Measurements from ENCODE around the gene VAC14. TPM values are rescaled to one million over a fixed set of nuclear protein-coding genes. Genes with fewer than 3 reads are reported as not detected.

Gene VAC14
- polyA plus RNA-seq, 1 experiment = 50.7 TPM

DNA sequence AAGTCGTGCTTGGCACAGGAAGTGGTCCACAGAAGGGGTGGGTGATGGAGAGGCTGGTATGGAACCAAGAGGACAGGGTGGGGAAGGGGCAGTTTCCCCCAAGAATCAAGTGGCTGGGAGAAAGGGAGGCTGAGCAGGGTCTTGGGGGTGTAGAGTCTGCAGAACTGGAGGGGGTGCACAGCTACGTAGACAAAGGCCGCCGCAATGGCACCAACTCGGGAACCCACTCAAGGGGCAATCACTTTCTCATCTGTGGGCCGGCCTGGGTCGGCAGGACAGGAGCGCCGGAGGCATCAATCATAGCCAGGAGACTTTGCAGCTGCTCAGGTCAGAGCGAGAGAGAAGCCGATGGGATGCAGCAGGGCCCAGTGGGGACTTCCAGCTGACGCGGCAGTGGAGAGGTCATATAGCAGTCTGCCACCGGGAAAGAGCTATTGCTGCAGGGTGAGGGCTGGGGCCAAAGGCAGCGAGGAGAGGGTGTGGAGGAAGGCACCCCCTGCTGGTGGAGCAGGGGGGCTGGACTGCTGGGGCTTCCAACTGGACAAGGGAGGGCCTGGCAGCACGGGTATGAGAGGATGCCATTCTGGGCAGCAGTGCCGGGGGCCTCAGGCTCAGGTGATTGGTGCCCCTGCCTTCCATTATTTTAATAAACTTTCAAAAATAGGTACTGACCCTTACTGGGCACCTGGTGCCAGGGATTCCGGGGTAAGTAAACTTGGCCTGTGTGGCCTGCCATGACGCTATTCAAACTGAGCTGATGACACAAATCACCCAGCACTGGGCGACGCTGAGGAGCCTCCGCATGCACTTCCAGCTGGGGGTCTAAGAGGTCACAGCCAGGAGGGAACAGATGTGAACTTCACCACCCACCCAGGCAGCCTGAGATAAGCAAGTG is 62.6 kb downstream of the VAC14 start:
- H3K27me3 ChIP-seq (ENCODE audit: control insufficient read depth, insufficient read depth, low read length) = no peaks in the 10 kb centered on the region
- ChIA-PET CTCF (interaction anchor here (0.7 to 3.1 kb wide), 20 partner anchors 12 to 76 kb away, joined by 3 to 32 read pairs (median 12); partner anchors contain the start of gene MTSS2), POLR2A (interaction anchor here (0.9 to 2.9 kb wide), 6 partner anchors 8 to 357 kb away, joined by 3 to 13 read pairs (median 4); no protein-coding TSS in a partner anchor)
- TF ChIP-seq CTCF (IDR thresholded peaks at IDR 0.05; ENCODE audit: insufficient read depth, low read depth, low read length) = peak; percentile 92
- no peak overlapping the region for H3K4me3 ChIP-seq (ENCODE audit: low read depth, low read length)
- peaks cover 3% of the 10 kb centered on the region; the same call in 1 of the 2 replicates for H3K36me3 ChIP-seq (ENCODE audit: control insufficient read depth, insufficient read depth, low read length)
- DNase-seq (ENCODE audit: low read depth) = no peak

DNA sequence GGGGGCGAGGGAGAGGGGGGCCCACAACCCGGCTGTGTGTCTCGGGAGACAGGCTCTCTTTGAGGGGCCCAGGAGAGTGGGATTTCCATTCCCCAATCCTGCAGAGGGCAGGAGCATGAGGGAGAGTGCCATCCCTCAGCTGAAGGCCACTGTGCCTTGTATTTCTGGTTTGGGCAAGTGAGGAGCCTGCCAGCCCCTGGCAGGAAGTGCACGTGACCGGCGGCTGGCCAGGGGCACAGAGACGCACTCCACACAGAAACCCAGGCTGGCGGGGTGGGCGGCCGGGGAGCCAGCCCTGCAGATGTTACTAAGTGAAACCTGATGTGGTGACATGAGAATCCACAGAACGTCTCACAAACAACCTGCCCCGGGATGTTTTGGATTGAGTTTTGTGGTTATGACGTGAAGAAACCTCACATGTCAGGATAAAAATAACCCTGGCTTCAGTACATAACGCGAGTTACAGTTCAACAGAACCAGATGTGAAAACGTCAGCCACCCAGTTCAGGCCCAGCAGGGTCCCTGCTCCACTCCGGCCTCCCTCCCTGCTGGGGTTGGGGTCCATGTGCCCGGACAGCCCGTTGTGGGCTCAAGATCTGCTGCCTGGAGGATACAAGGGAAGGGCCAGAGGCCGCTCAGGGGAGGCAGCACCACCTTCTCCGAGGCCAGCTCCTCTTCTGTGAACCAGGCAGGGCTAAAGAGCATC is 63.4 kb downstream of the VAC14 start:
- DNase-seq (ENCODE audit: low read depth) = peak; percentile 97
- peaks cover 3% of the 10 kb centered on the region; the same call in 1 of the 2 replicates for H3K36me3 ChIP-seq (ENCODE audit: control insufficient read depth, insufficient read depth, low read length)
- H3K27me3 ChIP-seq (ENCODE audit: control insufficient read depth, insufficient read depth, low read length) = no peaks in the 10 kb centered on the region
- TF ChIP-seq CTCF (IDR thresholded peaks at IDR 0.05; ENCODE audit: insufficient read depth, low read depth, low read length) = no peak
- POLR2A ChIA-PET = interaction anchor here (0.6 to 2.9 kb wide), 6 partner anchors 9 to 45 kb away, joined by 3 to 13 read pairs (median 4); no protein-coding TSS in a partner anchor
- H3K4me3 ChIP-seq (ENCODE audit: low read depth, low read length) = no peak overlapping the region
- CTCF ChIA-PET = interaction anchor here (0.7 to 3.1 kb wide), 20 partner anchors 12 to 76 kb away, joined by 3 to 32 read pairs (median 12); partner anchors contain the start of gene MTSS2

GRCh38 chr16:70736465-70737376 is 64.2 kb downstream of the VAC14 start:
- H3K4me3 ChIP-seq (ENCODE audit: low read depth, low read length) = no peak overlapping the region
- ChIA-PET POLR2A (interaction anchor here (0.6 to 2.9 kb wide), 4 partner anchors 10 to 35 kb away, joined by 3 to 13 read pairs (median 4); no protein-coding TSS in a partner anchor), CTCF (interaction anchor here (0.9 to 3.1 kb wide), 8 partner anchors 11 to 58 kb away, joined by 3 to 25 read pairs (median 13); no protein-coding TSS in a partner anchor)
- TF ChIP-seq CTCF (IDR thresholded peaks at IDR 0.05; ENCODE audit: insufficient read depth, low read depth, low read length) = no peak
- no peak for DNase-seq (ENCODE audit: low read depth)
- H3K36me3 ChIP-seq (ENCODE audit: control insufficient read depth, insufficient read depth, low read length) = peaks cover 3% of the 10 kb centered on the region; the same call in 1 of the 2 replicates
- H3K27me3 ChIP-seq (ENCODE audit: control insufficient read depth, insufficient read depth, low read length) = no peaks in the 10 kb centered on the region

DNA sequence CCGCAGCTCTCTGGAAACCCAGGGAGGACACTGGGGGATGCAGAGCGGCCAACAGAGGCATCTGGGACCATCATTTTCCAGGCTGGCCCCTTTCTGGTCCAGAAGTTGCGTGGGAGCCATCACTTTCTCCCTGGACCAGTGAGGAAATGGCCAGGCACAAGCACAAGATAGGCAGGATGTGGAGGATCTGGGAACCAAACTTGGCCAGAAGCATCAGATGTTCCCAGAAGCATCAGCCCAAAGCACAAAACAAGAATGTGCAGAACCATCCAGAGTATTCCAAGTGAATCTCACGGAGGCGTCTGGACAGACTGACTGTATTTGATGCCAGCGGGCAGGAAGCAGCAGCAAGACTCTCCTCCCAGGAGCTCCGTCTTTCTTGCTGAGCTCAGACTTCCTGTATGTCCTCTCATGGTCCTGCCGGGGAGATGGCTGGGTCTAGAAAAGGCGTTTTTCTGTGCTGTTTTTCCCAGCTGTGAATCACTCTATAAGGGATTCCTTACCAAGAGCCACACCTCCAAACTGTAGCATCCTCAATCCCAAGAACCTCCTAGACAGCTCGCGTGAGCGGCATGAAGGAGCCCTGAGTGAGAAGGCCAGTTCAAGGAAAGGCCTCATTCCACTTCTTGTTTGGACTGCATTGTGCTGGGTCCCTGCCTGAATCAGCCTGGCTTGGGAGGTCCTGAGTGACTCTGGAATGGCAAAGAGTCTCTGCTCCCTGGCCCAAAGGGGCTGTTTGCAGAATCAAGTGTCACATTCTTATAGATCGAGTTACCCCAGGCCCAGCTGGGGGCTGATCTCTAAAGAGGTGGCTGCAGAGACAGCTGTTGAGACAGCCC is 65.6 kb downstream of the VAC14 start:
- CTCF ChIA-PET = interaction anchor here (0.6 to 2.6 kb wide), 14 partner anchors 10 to 82 kb away, joined by 3 to 12 read pairs (median 4); no protein-coding TSS in a partner anchor
- no peak for TF ChIP-seq CTCF (IDR thresholded peaks at IDR 0.05; ENCODE audit: insufficient read depth, low read depth, low read length)
- POLR2A ChIA-PET = interaction anchor here (1.3 to 1.6 kb wide), 2 partner anchors 28 to 32 kb away, joined by 4 to 10 read pairs; no protein-coding TSS in a partner anchor
- DNase-seq (ENCODE audit: low read depth) = peak; percentile 84
- no peaks in the 10 kb centered on the region for H3K27me3 ChIP-seq (ENCODE audit: control insufficient read depth, insufficient read depth, low read length)
- no peak overlapping the region for H3K4me3 ChIP-seq (ENCODE audit: low read depth, low read length)
- H3K36me3 ChIP-seq (ENCODE audit: control insufficient read depth, insufficient read depth, low read length) = peaks cover 6% of the 10 kb centered on the region
